HAP-1 (cell line): Measurements from ENCODE around the gene NOX4.

Experiments used
- DNase-seq, 2 experiments: peaks; one replicate each; pipeline ENCODE4 v3.0.0-alpha.2; 2016 to 2020; ENCODE audit warnings: low spot score in 2 of 2
- H3K27me3 ChIP-seq: fragments of 250-450 bp; sonication (Bioruptor Pico); 2 replicates; pipeline ENCODE4 v1.5.1; 2020; ENCODE audit warnings: low read depth, mild to moderate bottlenecking, moderate library complexity
- H3K36me3 ChIP-seq: fragments of 250-450 bp; sonication (Bioruptor Pico); replicated peaks from 2 replicates; pipeline ENCODE4 v1.5.1; 2020; ENCODE audit warnings: mild to moderate bottlenecking
- H3K4me1 ChIP-seq: fragments of 250-450 bp; sonication (Bioruptor Pico); 2 replicates; pipeline ENCODE4 v1.5.1; 2020; ENCODE audit warnings: mild to moderate bottlenecking
- H3K4me3 ChIP-seq: fragments of 250-450 bp; sonication (Bioruptor Pico); 2 replicates; pipeline ENCODE4 v1.5.1; 2020; ENCODE audit warnings: mild to moderate bottlenecking, moderate library complexity
- H3K9me3 ChIP-seq: fragments of 250-450 bp; sonication (Bioruptor Pico); 2 replicates; pipeline ENCODE4 v1.5.1; 2020; ENCODE audit warnings: mild to moderate bottlenecking, moderate library complexity
- in situ Hi-C: fragments of 300-500 bp; cut with MboI; formaldehyde crosslinking; loops from 3 replicates; pipeline ENCODE4 v1.14.3; 2020; ENCODE audit warnings: low sequenced_read_pairs, inconsistent platforms, mixed read lengths

NOX4 gene

GRCh38 chr11:89498845-89499448 lies 7.8 kb upstream of the NOX4 start:
- Histone ChIP-seq H3K4me3 (no peak overlapping the region), H3K4me1 (no peaks in the 10 kb centered on the region), H3K36me3 (no peaks in the 10 kb centered on the region), H3K27me3 (no peaks in the 10 kb centered on the region), H3K9me3 (no peaks in the 10 kb centered on the region)
- in situ Hi-C loops, result no loop called here
- no peak for DNase-seq

- Histone ChIP-seq H3K4me1 (no peaks in the 10 kb centered on the region), H3K9me3 (no peaks in the 10 kb centered on the region), H3K36me3 (no peaks in the 10 kb centered on the region), H3K27me3 (peaks cover 18% of the 10 kb centered on the region), H3K4me3 (no peak overlapping the region)
- no peak for DNase-seq
- in situ Hi-C loops, result no loop called here
Measured at GRCh38 chr11:89495951-89496350, 4.8 kb upstream of the NOX4 start.

- DNase-seq, result no peak
- Histone ChIP-seq H3K27me3 (peaks cover 29% of the 10 kb centered on the region), H3K9me3 (no peaks in the 10 kb centered on the region), H3K36me3 (no peaks in the 10 kb centered on the region), H3K4me3 (no peak overlapping the region), H3K4me1 (no peaks in the 10 kb centered on the region)
- in situ Hi-C loops, result no loop called here
Measured at GRCh38 chr11:89493431-89493830, 2.3 kb upstream of the NOX4 start.

- no peak for DNase-seq
- H3K4me1 ChIP-seq, result no peaks in the 10 kb centered on the region
- no peak overlapping the region for H3K4me3 ChIP-seq
- no peaks in the 10 kb centered on the region for H3K9me3 ChIP-seq
- in situ Hi-C loops, result no loop called here
- H3K27me3 ChIP-seq, result peaks cover 29% of the 10 kb centered on the region
- no peaks in the 10 kb centered on the region for H3K36me3 ChIP-seq
Measured at GRCh38 chr11:89490602-89490980, 584 bp downstream of the NOX4 start.

- Histone ChIP-seq H3K27me3 (peaks cover 29% of the 10 kb centered on the region), H3K9me3 (no peaks in the 10 kb centered on the region), H3K4me3 (no peak overlapping the region), H3K36me3 (no peaks in the 10 kb centered on the region), H3K4me1 (no peaks in the 10 kb centered on the region)
- DNase-seq, result no peak
- in situ Hi-C loops, result no loop called here
Measured at GRCh38 chr11:89489930-89490329, 1.2 kb downstream of the NOX4 start.

- Histone ChIP-seq H3K27me3 (peaks cover 20% of the 10 kb centered on the region), H3K4me1 (no peaks in the 10 kb centered on the region), H3K36me3 (no peaks in the 10 kb centered on the region), H3K4me3 (no peak overlapping the region), H3K9me3 (no peaks in the 10 kb centered on the region)
- no peak for DNase-seq
- in situ Hi-C loops, result no loop called here
Measured at GRCh38 chr11:89487016-89487415, 4.2 kb downstream of the NOX4 start.

- peaks cover 2% of the 10 kb centered on the region; the same call in 1 of the 2 replicates for H3K27me3 ChIP-seq
- in situ Hi-C loops, result no loop called here
- no peaks in the 10 kb centered on the region for H3K4me1 ChIP-seq
- no peaks in the 10 kb centered on the region for H3K9me3 ChIP-seq
- no peaks in the 10 kb centered on the region for H3K36me3 ChIP-seq
- H3K4me3 ChIP-seq, result no peak overlapping the region
- DNase-seq, result no peak
Measured at GRCh38 chr11:89484896-89485295, 6.3 kb downstream of the NOX4 start.

- no peaks in the 10 kb centered on the region for H3K27me3 ChIP-seq
- no peak overlapping the region for H3K4me3 ChIP-seq
- H3K4me1 ChIP-seq, result no peaks in the 10 kb centered on the region
- no peaks in the 10 kb centered on the region for H3K9me3 ChIP-seq
- H3K36me3 ChIP-seq, result no peaks in the 10 kb centered on the region
- no peak for DNase-seq
- in situ Hi-C loops, result no loop called here
Measured at GRCh38 chr11:89477175-89477574, 14.0 kb downstream of the NOX4 start.

GRCh38 chr11:89463266-89463780 lies 27.9 kb downstream of the NOX4 start:
- Histone ChIP-seq H3K9me3 (no peaks in the 10 kb centered on the region), H3K27me3 (no peaks in the 10 kb centered on the region), H3K4me1 (no peaks in the 10 kb centered on the region), H3K36me3 (no peaks in the 10 kb centered on the region), H3K4me3 (no peak overlapping the region)
- in situ Hi-C loops, result no loop called here
- DNase-seq, result no peak

- Histone ChIP-seq H3K27me3 (no peaks in the 10 kb centered on the region), H3K4me1 (no peaks in the 10 kb centered on the region), H3K36me3 (no peaks in the 10 kb centered on the region), H3K9me3 (no peaks in the 10 kb centered on the region), H3K4me3 (no peak overlapping the region)
- no peak for DNase-seq
- in situ Hi-C loops, result no loop called here
Measured at GRCh38 chr11:89458716-89459115, 32.5 kb downstream of the NOX4 start.

GRCh38 chr11:89457190-89457589 lies 34.0 kb downstream of the NOX4 start:
- Histone ChIP-seq H3K36me3 (no peaks in the 10 kb centered on the region), H3K4me3 (no peak overlapping the region), H3K27me3 (no peaks in the 10 kb centered on the region), H3K9me3 (no peaks in the 10 kb centered on the region), H3K4me1 (no peaks in the 10 kb centered on the region)
- in situ Hi-C loops, result no loop called here
- no peak for DNase-seq

- no peak for DNase-seq
- Histone ChIP-seq H3K4me3 (no peak overlapping the region), H3K9me3 (no peaks in the 10 kb centered on the region), H3K4me1 (no peaks in the 10 kb centered on the region), H3K27me3 (no peaks in the 10 kb centered on the region), H3K36me3 (no peaks in the 10 kb centered on the region)
- in situ Hi-C loops, result no loop called here
Measured at GRCh38 chr11:89456681-89457080, 34.5 kb downstream of the NOX4 start.

- Histone ChIP-seq H3K4me1 (no peaks in the 10 kb centered on the region), H3K36me3 (no peaks in the 10 kb centered on the region), H3K27me3 (no peaks in the 10 kb centered on the region), H3K4me3 (no peak overlapping the region), H3K9me3 (no peaks in the 10 kb centered on the region)
- in situ Hi-C loops, result no loop called here
- no peak for DNase-seq
Measured at GRCh38 chr11:89452780-89453179, 38.4 kb downstream of the NOX4 start.

GRCh38 chr11:89447845-89448244 lies 43.3 kb downstream of the NOX4 start:
- in situ Hi-C loops, result no loop called here
- no peak for DNase-seq
- Histone ChIP-seq H3K4me1 (no peaks in the 10 kb centered on the region), H3K36me3 (no peaks in the 10 kb centered on the region), H3K27me3 (no peaks in the 10 kb centered on the region; the same call in 1 of the 2 replicates), H3K4me3 (no peak overlapping the region), H3K9me3 (no peaks in the 10 kb centered on the region)
